Left colon (tissue), 2 donors: Measurements from ENCODE around the gene SMAD5. TPM values are rescaled to one million over a fixed set of nuclear protein-coding genes. Genes with fewer than 3 reads are reported as not detected.

ENCODE experiments used
- ATAC-seq: fragments of 200-7000 bp; cut with Tn5 transposase; one replicate; pipeline ENCODE4 v1.9.1; 2020; ENCODE audit warnings: mild to moderate bottlenecking, moderate library complexity
- DNase-seq, 2 donors: peaks; one replicate each; pipeline ENCODE4 v3.0.0-alpha.2; 2020
- intact Hi-C, 2 donors: fragments of 100-400 bp; cut with DNase I in 1 of 2; cut with micrococcal nuclease in 1 of 2; formaldehyde crosslinking; loops; one replicate each; pipeline versions ENCODE4 v1.11.2 to v1.14.0; 2022; cut with DNase I, micrococcal nuclease
- long read RNA-seq: library from polyadenylated mRNA; unstranded; transcript quantifications from one replicate; pipeline ENCODE4 v2.0.0, GENCODE V29; 2021
- total RNA-seq, 2 donors: library from RNA; stranded (reverse); fragmentation: NEBNext Ultra II Directional; extraction: Animal tissue kit (Norgen Biotek cat#: 25700); gene quantifications; one replicate each; pipeline ENCODE4 v1.2.1, GENCODE V29; 2021
- donor health status: DM: no; HTN: no; CAD: no.
- donor health status: DM: yes; HTN: yes; CAD: no.

SMAD5 gene
- total RNA-seq = 10 to 100 TPM; 45.6 to 46.8 TPM
- long read RNA-seq, full-length matches to known transcripts = 6 of 10 reads
- long read RNA-seq, partial matches to known transcripts = 2 of 10 reads
- long read RNA-seq, other reads (novel, unspliced or antisense) = 2 of 10 reads

DNA sequence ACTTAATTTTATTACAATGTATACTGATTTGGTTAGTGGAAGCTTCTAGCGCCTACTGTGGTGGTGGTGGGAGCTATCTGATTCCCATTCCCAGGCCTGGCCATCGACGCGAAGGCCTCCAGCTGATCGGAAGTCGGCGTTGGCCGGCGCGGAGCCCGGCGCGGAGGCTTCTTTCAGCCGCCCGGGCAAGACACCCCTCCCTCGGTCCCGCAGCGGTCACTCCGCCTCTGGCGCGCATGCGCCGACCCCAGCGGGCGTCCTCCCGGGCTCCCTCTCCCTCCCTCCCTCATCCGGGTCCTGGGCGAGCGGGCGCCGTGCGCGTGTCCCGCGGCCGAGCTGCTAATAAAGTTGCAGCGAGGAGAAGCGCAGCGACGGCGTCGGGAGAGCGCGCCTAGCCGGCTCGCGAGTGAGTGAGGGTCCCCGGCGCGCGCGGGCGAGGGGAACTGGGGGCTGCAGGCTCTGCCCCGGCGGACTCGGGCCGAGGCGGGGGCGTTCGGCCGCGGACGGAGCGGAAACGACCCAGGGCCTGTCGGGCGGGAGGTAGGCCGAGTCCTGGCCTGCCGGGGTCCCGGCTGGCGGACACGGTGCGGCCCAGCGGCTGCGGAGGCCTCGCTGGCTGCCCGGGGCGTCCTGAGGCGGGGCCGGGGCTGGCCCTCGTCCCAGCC lies at the start of gene SMAD5:
Gene SMAD5, plus strand, starts transcription at position 289 of the 665 bp plus-strand sequence. CDS start 20,916 bp downstream, outside the sequence.
- ATAC-seq (peak; percentile 95), DNase-seq (peak; percentile 94 to 97)
- intact Hi-C loops = loop anchor here in 1 of 2 donors (5.0 kb wide), 1 partner anchor 40 kb away; no protein-coding TSS in a partner anchor

DNA sequence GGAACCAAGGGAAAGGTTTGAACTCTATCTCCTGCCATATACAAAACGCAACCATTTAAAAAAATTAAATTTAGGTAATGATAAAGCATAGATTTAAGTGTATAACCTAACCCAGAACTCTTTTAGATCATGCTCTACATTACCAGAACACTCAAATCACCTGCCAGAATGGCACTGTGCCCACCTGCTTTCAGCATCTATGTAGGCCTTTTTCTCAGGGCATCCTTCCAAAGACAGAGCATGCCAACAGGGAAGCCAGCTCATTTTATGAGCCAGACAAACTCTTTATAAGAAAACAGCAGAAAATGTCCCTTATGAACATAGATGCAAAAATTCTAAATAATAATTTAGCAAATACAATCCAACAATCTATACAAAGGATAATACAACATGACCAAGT lies 47.9 kb upstream of the SMAD5 start:
- no peak for ATAC-seq
- DNase-seq = peak; percentile 36 to 51
- intact Hi-C loops = loop anchor here in 1 of 2 donors (5.0 to 10.0 kb wide), 2 partner anchors 137 to 200 kb away; no protein-coding TSS in a partner anchor

DNA sequence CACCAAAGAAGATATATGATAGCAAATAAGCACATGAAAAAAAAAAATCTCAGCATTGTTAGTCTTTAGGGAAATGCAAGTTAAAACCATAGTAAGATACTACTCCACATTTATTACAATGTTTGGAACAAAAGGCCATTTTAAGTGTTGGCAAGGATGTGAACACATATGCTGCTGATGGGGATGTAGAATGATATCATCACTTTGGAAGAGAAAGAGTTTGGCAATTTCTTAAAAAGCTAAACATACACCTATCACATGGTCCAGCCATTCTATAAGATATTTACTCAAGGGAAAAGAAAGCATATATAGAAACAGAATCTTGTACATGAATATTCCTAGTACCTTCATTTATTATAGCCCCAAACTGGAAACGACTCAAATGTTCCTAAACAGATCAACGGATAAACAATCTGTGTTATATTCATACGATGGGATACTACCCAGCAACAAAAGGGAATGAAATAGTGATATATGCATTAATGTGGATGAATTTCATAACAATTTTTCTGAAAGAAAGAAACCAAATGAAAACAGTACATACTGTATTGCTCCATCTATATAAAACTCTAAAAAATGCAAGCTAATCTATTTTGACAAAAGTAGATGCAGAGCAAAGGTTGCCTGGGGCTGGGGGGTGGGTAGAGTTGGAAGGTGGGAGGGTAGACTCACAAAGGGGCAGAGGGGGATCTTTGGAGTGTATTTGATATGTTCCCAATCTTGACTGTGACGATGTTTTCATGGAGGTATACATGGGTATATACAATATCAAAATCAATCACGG lies 45.7 kb upstream of the SMAD5 start:
- ATAC-seq (no peak), DNase-seq (no peak)
- intact Hi-C loops = loop anchor here in 1 of 2 donors (10.0 kb wide), 1 partner anchor 202 kb away; no protein-coding TSS in a partner anchor

DNA sequence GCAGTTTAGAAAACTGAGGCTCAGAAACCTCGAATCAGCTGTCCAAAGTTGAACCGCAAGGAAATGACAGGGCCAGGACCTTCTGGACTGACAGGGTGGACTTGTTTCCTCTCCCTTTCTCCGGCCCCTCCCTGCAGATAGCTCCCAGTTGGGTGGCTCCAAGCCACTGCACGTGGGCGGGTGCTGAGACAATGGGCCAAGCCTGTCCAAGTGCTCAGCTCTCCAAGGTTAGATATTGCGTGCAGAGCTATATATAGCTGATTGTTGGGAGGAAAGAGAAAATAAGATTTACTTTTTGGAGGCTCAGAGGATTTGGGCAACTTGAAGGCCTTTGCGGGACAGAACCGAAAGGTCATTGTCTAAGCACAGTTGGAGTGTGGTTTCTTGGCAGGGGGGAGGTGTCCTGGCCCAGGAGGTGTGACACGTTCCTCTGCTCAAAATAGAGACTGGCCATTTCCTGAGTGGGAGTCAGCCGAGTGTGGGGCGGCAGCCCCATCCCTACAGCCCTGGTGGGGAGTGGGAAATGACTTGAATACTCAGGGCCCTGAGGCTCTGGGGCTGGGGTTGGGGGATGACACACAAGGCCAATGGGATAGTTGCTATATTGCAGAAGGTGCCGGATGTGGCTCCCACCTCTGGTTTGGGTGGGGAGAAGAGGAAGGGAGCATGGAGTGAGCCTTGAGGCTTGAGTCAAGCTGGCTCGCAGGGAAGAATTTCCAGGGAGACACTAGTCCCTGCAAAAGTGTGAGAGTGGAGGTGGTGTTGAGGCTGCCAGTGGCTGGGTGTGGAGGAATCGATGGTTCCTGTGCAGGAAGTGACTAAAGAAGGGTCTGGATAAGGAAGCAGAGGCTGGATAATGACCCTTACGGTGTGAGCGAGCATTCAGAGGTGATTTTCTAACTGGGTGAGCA lies 44.4 kb upstream of the SMAD5 start:
- intact Hi-C loops = loop anchor here in 1 of 2 donors (10.0 kb wide), 1 partner anchor 203 kb away; no protein-coding TSS in a partner anchor
- DNase-seq = peak; percentile 81 to 91
- peak; percentile 91 for ATAC-seq

DNA sequence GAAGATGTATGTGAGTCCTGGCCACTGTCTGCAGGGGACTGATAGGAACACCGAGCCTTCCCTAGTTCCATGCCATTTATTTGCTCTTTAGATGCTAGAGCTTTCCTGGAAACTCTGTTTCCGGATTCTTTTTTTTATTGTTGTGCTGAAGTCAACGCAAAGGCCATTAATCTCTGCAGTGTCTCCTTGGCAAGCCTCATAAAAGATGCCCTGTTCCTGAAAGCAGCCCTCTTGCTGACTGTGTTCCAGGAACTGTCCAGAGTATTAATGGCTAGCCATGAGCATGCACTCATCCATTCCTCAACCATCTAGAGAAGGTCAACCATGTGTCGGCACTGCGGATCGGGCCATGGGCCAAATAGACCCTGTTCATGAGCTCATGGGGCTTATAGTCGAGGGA lies 42.9 kb upstream of the SMAD5 start:
- DNase-seq = peak; percentile 33 to 71
- intact Hi-C loops = loop anchor here in 1 of 2 donors (5.0 to 10.0 kb wide), 2 partner anchors 43 to 205 kb away; partner anchors contain the start of gene SMAD5
- ATAC-seq = peak; percentile 82

DNA sequence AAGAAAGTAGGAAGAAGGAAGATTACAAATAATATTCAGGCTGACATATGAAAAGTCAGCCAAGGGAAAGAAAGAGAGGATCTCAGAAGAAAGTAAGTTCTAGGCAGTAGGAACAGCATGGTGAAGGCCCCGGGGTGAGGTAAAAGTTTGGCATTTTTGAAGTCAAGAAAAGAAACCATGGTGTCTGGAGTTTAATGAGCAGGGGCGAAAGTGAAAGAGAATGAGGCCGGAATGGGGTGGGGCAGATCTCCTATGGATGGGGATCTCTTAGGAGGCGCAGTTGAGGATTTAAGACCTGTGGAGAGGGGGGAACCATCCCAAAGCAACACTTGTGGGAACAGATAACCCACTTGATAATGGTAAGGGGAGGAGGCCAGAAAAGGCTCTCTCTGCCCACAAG lies 42.3 kb upstream of the SMAD5 start:
- DNase-seq = peak; percentile 23 to 38
- ATAC-seq = peak; percentile 15
- intact Hi-C loops = loop anchor here in 1 of 2 donors (5.0 kb wide), 1 partner anchor 42 kb away; the partner anchor contains the start of gene SMAD5

DNA sequence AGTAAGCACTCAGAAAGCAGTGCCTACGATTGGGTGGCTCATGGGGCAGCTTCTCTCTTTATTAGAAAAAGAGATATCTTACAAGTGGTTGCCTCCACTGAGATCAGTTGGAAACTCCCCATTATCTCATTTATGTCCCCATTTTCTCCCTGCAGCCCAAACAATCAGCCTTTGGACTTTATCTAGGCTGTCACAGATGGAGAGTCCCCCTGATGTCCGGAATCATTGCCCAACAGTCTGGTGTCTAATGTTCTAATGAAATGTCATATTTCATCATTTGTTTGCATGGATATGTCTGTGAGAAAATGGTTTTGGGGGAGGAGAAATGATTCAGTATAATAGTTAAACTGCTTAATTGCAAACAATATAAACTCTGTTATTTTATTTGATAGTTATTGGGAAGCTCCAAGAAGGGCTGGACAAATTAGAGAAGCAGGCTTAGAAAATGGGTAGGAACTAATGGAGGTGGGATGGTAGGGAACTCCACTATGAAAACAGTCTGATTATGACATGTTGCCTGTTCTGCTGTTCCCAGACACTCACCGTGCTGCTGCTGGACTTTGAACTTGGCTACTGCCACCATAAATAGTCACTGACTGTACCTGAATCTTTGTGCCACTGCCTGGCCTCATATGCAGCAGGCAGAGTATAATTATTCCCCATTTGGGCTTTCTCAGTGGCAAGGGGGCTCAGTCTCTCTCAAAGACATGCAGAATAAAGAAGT lies 38.3 kb upstream of the SMAD5 start:
- DNase-seq = peak; percentile 60 to 80
- intact Hi-C loops = loop anchor here in 1 of 2 donors (5.0 kb wide), 1 partner anchor 38 kb away; the partner anchor contains the start of gene SMAD5
- peak; percentile 88 for ATAC-seq

DNA sequence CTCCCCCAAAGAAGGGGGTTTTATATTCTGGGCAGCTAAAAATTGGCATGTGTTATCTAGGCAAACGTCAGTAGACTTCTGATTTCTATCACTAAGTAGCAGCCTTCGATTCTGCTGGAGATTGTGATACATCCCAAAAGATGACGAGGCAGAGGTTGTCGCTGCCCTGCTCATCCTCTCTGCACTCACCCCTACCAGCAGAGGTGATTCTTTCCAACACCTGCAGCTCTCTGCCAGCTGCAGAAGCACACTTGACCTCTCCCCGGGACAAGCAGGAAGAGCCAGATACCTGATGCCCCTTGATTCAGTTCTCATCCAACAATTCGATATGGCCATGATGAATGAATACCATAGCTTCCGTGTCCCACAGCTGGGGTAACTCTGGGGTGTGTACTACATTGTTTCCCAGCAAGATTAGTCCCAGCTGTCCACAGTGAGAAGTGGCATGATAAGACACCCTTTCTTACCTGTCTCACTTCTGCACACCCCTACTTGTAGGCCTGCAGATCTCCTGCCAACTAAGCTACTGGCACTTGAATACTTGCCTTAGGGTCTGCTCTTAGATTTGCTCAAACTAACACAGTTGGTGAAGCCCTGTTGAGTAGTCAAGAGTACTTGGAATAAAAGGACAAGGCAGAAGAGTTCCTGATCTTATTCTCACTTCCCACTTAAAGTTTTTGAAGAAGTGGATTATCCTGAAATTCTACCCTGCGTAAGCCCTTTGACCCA lies 37.6 kb upstream of the SMAD5 start:
- ATAC-seq (peak; percentile 78), DNase-seq (peak; percentile 12 to 38)
- intact Hi-C loops = loop anchor here in 1 of 2 donors (5.0 kb wide), 1 partner anchor 37 kb away; the partner anchor contains the start of gene SMAD5

DNA sequence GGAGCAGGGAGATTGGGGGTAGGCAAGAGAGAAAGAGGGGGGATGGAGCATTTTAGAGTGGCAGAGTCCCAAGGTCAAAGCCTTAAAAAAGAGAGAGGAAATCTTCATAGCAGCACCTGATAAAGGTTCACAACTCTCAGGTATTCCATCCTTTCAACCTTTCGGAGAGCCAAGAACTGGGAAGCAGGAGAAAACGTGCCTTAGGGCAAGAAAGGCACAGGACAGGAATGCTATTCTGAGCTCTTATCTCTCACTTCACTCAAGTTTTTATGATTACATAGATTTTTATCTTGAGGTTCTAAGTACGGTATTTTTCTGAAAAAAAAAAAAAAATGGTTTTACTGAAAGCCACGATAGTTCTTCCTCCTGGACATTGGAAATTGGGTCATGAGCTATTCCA lies 34.5 kb upstream of the SMAD5 start:
- DNase-seq = no peak
- intact Hi-C loops = no loop called here
- no peak for ATAC-seq

DNA sequence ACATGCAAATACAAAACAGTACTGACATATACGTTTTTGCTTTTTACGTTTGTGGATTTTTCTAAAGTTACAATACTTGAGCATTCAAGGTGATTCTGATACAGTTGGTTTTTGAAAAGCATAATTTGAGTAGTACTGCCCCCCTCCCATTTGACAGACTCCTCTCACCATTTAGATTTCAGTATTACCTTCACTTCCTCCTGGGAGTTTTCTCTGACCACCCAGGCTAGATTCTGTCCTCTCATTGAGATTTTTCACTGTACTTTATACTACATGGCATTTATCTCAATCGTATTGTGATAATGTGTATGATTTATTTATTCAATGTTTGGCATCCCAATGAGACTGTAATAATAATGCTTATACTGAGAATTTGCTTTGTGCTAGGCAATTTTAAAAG lies 32.8 kb upstream of the SMAD5 start:
- DNase-seq (no peak), ATAC-seq (no peak)
- intact Hi-C loops = no loop called here

DNA sequence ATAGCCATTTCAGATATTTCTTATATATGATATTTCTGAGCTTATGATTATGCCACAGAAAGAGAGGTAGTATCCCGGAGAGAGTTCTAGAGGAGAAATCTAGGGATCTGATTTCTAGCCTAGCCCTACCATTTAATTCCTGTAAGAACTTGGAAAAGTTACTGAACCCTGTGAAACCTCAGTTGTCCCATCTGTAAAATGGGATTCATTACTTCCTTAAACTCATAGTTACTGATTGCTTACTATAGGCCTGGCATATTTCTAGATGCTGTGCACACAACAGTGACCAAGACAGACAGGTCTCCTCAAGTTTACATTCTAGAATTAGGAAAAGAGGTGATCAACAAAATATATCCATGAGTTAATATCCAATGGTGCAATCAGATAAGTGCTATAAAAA lies 30.8 kb upstream of the SMAD5 start:
- DNase-seq = no peak
- intact Hi-C loops = no loop called here
- no peak for ATAC-seq

DNA sequence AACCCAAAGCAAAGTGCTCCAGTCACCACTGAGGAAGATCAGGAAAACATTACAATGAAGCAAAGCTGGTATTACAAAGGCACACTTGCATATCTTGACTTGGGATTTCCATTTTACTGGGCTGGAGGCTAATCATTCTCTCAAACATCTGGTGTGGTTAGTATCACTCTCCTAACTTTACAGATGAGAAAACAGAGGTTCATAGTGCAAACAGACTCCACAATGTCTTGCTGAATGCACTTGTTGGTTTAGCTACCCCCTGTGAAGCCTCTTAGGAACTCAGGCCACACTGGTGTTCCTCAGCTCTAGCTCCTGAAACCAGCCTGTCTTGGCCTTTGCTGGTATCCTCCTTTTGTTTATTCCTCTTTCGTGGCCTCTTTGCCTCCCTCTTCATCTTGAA lies 29.5 kb upstream of the SMAD5 start:
- ATAC-seq = no peak
- DNase-seq = no peak
- intact Hi-C loops = no loop called here

DNA sequence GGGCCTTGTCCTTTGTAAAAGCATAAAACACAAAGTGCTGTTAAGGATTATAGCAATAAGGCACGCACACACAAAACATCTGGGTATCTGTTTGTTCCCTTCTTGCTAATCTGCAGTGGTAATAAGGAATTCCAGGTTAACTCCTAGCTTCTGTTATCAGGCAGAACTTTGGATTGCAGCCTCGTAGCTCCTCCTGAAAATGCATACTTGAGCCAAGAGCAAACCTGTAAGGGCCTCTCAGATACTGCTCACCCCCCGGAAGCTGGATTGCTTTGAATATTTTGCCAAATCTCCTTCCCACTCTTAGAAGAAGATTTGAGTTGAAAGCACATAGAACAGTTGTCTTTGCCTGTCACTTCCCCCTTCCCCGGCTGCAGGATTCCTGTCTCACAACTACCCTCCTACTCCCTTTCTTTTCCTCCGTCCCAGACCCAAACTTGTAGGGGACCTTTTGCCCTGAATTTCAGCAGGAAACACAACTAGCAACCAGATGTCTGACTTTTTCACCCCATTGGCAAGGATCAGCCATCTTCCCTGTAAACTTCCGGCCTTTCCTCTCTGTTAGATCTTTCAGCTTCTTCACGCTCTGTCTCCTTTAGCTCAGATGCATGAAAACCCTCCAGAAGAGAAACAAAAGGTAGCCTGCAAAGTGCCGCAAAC lies 28.2 kb upstream of the SMAD5 start:
- no peak for DNase-seq
- ATAC-seq = peak; percentile 80

DNA sequence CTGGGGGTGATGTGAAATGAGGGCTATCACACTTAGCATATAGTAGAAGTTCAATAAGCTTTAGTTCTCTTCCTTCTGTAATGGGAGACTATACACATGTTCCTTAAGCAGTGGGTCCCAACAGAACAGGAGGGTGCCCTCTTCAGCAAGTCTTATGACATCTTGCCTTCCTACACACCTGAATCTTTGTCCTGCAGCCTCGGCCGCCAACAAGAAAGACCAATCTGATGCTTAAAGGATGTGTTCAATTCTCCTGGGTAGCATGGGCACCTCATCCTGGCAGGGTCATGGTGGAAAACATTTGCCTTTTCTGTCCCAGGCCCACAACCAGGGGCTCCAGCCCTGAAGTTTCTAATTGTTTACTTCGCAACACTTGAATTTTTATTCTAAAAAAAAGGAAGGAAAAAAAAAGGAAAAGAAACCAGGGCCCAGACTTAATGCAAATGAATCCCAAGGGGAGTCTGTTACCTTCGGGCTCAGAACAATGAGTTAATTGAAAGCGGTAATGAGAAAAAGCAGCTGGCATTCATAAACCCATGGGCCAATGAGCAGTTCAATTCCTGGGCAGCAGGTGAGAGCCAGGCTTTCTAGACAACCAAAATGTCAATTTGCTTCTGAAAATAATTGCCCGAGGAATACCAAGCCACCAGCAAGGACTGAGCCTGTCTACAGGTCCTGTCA lies 26.2 kb upstream of the SMAD5 start:
- DNase-seq (no peak), ATAC-seq (no peak)
- intact Hi-C loops = no loop called here

More for the DNA sequence above, 28.2 kb upstream of the SMAD5 start:
- intact Hi-C loops = no loop called here

DNA sequence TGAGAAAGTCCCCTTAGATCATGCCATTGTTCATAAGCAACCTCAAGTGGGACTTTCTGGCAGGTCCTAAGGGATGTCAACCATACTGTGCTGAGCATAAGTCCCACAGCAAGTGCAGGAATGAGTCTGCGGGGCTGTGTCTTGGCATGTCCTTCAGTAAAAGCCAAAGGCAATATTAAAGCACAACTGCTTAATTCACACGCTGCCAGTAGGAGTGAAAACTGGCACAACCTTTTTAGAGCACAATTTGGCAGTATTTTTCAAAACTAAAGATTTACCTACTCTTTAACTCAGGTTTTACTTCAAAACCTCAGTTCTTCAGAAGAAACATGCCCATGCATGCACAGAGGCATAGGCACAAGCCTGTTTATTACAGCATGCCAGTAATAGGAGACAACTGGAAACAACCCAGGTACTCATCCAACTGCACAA lies 24.4 kb upstream of the SMAD5 start:
- no peak for ATAC-seq
- no peak for DNase-seq
- intact Hi-C loops = no loop called here

DNA sequence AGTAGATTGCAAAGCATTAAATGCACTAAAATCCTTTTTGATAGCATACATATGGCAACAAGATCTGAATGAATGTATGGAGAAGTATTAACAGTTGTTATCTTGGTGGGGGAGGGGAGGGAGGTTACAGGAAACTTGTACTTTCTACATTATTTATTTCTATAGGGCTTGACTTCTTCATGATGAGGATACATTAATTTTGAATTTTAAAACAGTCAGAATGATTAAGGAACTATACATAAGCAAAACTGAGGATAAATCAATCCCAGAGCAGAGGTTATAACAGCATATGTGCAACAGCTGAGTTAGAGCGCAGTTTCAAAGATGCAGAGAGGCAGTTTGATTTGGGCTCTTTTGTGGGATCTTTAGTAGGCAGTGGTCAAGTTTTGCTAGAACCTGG lies 23.9 kb upstream of the SMAD5 start:
- intact Hi-C loops = no loop called here
- ATAC-seq (no peak), DNase-seq (no peak)
